ENCODE measurements around the gene ARF3. TPM values are rescaled to one million over a fixed set of nuclear protein-coding genes. Genes with fewer than 3 reads are reported as not detected.

ARF3 gene
- total RNA-seq, 1 donor from 2014 or later: 155 TPM

- intact Hi-C loops (cut with DNase I): no loop called here
- TF ChIP-seq, protein P1, sequence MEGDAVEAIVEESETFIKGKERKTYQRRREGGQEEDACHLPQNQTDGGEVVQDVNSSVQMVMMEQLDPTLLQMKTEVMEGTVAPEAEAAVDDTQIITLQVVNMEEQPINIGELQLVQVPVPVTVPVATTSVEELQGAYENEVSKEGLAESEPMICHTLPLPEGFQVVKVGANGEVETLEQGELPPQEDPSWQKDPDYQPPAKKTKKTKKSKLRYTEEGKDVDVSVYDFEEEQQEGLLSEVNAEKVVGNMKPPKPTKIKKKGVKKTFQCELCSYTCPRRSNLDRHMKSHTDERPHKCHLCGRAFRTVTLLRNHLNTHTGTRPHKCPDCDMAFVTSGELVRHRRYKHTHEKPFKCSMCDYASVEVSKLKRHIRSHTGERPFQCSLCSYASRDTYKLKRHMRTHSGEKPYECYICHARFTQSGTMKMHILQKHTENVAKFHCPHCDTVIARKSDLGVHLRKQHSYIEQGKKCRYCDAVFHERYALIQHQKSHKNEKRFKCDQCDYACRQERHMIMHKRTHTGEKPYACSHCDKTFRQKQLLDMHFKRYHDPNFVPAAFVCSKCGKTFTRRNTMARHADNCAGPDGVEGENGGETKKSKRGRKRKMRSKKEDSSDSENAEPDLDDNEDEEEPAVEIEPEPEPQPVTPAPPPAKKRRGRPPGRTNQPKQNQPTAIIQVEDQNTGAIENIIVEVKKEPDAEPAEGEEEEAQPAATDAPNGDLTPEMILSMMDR (IDR thresholded peaks at IDR 0.05): no peak
- peaks cover 13% of the 10 kb centered on the region for H3K36me3 ChIP-seq
- peak overlapping the region; percentile 100 for H3K4me3 ChIP-seq
- DNase-seq: no peak
- H3K4me1 ChIP-seq: peaks cover 31% of the 10 kb centered on the region
- H3K27me3 ChIP-seq (ENCODE audit: low read depth): no peaks in the 10 kb centered on the region
- no peak for ATAC-seq
- H3K27ac ChIP-seq: peak overlapping the region; percentile 91
- H3K9me3 ChIP-seq: no peaks in the 10 kb centered on the region
Observed at GRCh38 chr12:48958049-48958388, 732 bp upstream of the ARF3 start.

GRCh38 chr12:48956279-48957140, 777 bp downstream of the ARF3 start:
- peaks cover 28% of the 10 kb centered on the region for H3K36me3 ChIP-seq
- DNase-seq (peak; percentile 82), ATAC-seq (peak; percentile 90 to 92)
- TF ChIP-seq, protein P1 (IDR thresholded peaks at IDR 0.05): no peak
- H3K4me3 ChIP-seq: peak overlapping the region; percentile 100
- H3K9me3 ChIP-seq: no peaks in the 10 kb centered on the region
- H3K27me3 ChIP-seq (ENCODE audit: low read depth): no peaks in the 10 kb centered on the region
- intact Hi-C loops (cut with DNase I): no loop called here
- H3K27ac ChIP-seq: peak overlapping the region; percentile 91
- peaks cover 31% of the 10 kb centered on the region for H3K4me1 ChIP-seq

DNA sequence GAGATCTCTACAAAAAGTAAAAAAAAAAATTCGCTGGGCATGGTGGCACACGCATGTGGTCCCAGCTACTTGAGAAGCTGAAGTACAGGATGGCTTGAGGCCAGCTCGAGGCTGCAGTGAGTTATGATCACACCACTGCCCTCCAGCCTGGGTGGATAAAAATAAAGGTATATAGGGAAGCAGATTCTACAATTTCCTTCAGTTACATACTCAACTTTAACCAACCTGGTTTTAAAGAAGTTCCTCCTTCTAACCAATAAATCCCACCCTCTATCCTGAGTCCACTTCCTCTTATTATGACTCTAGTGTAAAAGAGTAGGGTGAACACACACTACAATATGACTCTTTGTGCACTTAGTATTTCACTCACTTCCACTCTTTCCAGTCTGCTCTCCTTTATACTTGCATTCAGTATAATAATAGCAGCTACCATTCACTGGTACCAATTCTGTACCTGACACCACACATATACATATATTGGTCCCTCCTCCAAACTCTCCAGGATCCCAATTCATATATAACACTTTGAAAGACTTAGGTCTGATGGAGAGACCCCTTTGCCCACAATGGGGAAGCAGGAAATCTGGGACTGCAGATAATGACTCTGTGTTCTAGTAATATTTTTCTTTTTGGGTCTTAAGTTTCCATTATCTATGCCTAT, 2.3 kb downstream of the ARF3 start:
- no peak overlapping the region for H3K4me3 ChIP-seq
- ATAC-seq (peak in 1 of 2 donors; percentile 1), DNase-seq (no peak)
- no peak overlapping the region for H3K27ac ChIP-seq
- peaks cover 29% of the 10 kb centered on the region for H3K36me3 ChIP-seq
- H3K27me3 ChIP-seq (ENCODE audit: low read depth): no peaks in the 10 kb centered on the region
- intact Hi-C loops (cut with DNase I): no loop called here
- no peaks in the 10 kb centered on the region for H3K9me3 ChIP-seq
- H3K4me1 ChIP-seq: peaks cover 31% of the 10 kb centered on the region
- TF ChIP-seq, protein P1 (IDR thresholded peaks at IDR 0.05): no peak

GRCh38 chr12:48954061-48954460, 3.2 kb downstream of the ARF3 start:
- peaks cover 31% of the 10 kb centered on the region for H3K4me1 ChIP-seq
- H3K4me3 ChIP-seq: no peak overlapping the region
- TF ChIP-seq, protein P1 (IDR thresholded peaks at IDR 0.05): no peak
- peaks cover 29% of the 10 kb centered on the region for H3K36me3 ChIP-seq
- H3K27ac ChIP-seq: no peak overlapping the region
- H3K27me3 ChIP-seq (ENCODE audit: low read depth): no peaks in the 10 kb centered on the region
- intact Hi-C loops (cut with DNase I): no loop called here
- DNase-seq (no peak), ATAC-seq (no peak)
- H3K9me3 ChIP-seq: no peaks in the 10 kb centered on the region

DNA sequence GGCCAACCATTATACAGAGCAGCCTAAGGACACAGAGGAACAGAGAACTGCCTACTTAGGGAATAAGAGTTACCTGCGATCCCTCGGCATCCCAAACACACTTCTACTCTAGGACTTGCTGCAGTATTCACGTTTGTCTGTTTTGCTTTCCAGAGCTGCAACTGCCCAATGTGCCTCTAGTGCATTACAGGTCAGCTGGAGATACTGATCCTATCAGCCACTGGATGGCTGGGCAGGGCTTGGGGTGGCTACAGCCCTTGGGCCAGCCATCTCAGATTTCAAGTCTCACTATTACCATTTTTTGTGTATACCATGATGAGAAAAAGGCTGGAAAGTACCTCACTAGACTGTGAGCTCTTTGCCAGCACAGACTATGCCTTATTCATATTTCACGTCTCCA, 4.6 kb downstream of the ARF3 start:
- H3K4me3 ChIP-seq: no peak overlapping the region
- no peaks in the 10 kb centered on the region for H3K27me3 ChIP-seq (ENCODE audit: low read depth)
- ATAC-seq: no peak
- no peak overlapping the region for H3K27ac ChIP-seq
- TF ChIP-seq, protein P1 (IDR thresholded peaks at IDR 0.05): no peak
- no peaks in the 10 kb centered on the region for H3K9me3 ChIP-seq
- peaks cover 29% of the 10 kb centered on the region for H3K36me3 ChIP-seq
- DNase-seq: no peak
- peaks cover 24% of the 10 kb centered on the region for H3K4me1 ChIP-seq
- intact Hi-C loops (cut with DNase I): no loop called here

All from lower lobe of right lung (tissue), 2 donors.